GM12865 (cell line): ENCODE measurements around the gene SLC6A2.
"Not testable (repeated sequence)": the region's sequence is repeated elsewhere in the genome, so short reads cannot be mapped to it uniquely, and the experiment has no call there.

Experiments used
- DNase-seq: peaks from one replicate; pipeline ENCODE4 v3.0.0; 2010; ENCODE audit warnings: low read depth
- H3K4me3 ChIP-seq: 2 replicates; pipeline ENCODE4 v1.5.1; 2011; ENCODE audit warnings: mild to moderate bottlenecking, low read depth, low read length, control low read depth
- CTCF ChIP-seq: IDR thresholded peaks from 2 replicates; pipeline ENCODE4 v1.5.1; 2011; ENCODE audit warnings: low read length, control low read depth, low read depth, inconsistent platforms; ENCODE audit not compliant: insufficient read depth; ENCODE audit errors: missing control alignments

Gene SLC6A2

GRCh38 chr16:55737318-55737717, 81.5 kb downstream of the SLC6A2 start:
- TF ChIP-seq CTCF: no peak
- no peak overlapping the region for H3K4me3 ChIP-seq
- no peak for DNase-seq

GRCh38 chr16:55737966-55738365, 82.2 kb downstream of the SLC6A2 start:
- TF ChIP-seq CTCF: no peak
- DNase-seq: no peak
- H3K4me3 ChIP-seq: no peak overlapping the region

- TF ChIP-seq CTCF: no peak
- no peak for DNase-seq
- no peak overlapping the region for H3K4me3 ChIP-seq
Measured at GRCh38 chr16:55746081-55746480, 90.3 kb downstream of the SLC6A2 start.

- no peak for DNase-seq
- H3K4me3 ChIP-seq: no peak overlapping the region
- no peak for TF ChIP-seq CTCF
Measured at GRCh38 chr16:55747785-55748184, 92.0 kb downstream of the SLC6A2 start.

GRCh38 chr16:55752465-55753144, 96.8 kb downstream of the SLC6A2 start:
- DNase-seq, H3K4me3 ChIP-seq: not testable (repeated sequence)

GRCh38 chr16:55753145-55753631, 97.4 kb downstream of the SLC6A2 start:
- DNase-seq: peak; percentile 26
- H3K4me3 ChIP-seq: not testable (repeated sequence)
